ENCODE results near the gene DIAPH3. TPM values are rescaled to one million over a fixed set of nuclear protein-coding genes. Genes with fewer than 3 reads are reported as not detected.

Gene DIAPH3
- total and polyA plus RNA-seq, 2 of the 8 experiments (the other 6 are each of a cell fraction or from before 2014, with no cell fraction given), result 8.0 to 30.8 TPM

DNA sequence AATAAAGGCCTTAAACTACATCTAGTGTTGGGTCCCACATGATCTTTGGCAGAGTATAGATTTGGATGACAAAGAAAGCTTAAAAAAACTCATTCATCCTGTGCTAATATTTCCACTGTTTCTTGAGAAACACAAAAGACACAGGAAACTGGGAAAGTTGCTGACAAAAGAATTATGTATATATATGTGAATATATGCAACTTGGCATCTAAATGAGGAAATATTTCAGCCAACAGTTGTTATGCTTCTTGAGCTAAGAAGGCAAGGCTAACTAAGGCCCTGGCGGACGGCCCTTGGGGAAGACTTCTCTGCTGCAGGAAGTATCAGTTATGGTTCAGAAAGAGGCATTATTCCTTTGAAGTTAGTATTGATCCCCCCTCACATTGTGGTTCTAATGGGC lies 491.8 kb downstream of the DIAPH3 start (continued):
- TF ChIP-seq, protein P1, sequence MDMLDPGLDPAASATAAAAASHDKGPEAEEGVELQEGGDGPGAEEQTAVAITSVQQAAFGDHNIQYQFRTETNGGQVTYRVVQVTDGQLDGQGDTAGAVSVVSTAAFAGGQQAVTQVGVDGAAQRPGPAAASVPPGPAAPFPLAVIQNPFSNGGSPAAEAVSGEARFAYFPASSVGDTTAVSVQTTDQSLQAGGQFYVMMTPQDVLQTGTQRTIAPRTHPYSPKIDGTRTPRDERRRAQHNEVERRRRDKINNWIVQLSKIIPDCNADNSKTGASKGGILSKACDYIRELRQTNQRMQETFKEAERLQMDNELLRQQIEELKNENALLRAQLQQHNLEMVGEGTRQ (IDR thresholded peaks at IDR 0.05; ENCODE audit: low read length), result no peak
- no peak for TF ChIP-seq SRF (IDR thresholded peaks at IDR 0.05; ENCODE audit: low read depth, low read length)

Data from H1 (cell line).